GM18861 (cell line): ENCODE results near the gene CEBPA.

Source experiments
- ATAC-seq: cut with Tn5 transposase; IDR thresholded peaks from one replicate; pipeline ENCODE4 v1.9.1; 2021; ENCODE audit not compliant: unreplicated experiment

CEBPA gene

GRCh38 chr19:33273881-33274662, 28.3 kb downstream of the CEBPA start:
- no peak for ATAC-seq

DNA sequence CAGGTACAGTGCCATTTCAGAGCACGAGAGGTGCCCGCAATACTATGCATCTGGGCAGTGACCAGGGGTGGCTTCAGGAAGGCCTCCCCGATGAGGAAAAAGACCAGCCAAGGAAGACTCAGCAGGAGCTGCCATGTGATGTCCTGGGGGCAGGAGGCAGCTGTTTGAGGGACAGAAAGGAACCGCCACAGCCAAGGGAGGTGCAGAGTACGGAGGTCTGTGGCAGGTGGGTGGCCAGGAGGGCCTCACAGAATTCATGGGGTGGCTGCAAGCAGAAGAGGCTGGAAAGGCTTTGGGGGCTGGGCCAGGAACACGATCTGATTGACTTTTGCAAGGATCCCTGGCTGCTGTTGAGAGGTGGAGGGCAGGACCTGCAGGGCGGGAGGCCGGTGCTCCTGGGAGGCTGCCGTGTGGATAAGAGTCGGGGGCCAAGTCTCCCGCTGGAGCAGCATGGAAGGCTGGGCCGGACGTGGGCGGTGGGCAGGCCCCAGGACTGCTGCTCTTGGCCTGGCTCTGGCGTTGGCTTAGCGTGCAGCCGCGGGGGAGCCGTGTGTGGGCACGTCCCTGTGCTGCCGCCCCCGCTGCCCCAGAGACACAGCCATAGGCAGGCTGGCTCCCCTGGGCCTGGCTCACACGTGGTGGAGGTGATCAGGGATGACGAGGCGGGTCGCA, 29.1 kb downstream of the CEBPA start:
- ATAC-seq: no peak

DNA sequence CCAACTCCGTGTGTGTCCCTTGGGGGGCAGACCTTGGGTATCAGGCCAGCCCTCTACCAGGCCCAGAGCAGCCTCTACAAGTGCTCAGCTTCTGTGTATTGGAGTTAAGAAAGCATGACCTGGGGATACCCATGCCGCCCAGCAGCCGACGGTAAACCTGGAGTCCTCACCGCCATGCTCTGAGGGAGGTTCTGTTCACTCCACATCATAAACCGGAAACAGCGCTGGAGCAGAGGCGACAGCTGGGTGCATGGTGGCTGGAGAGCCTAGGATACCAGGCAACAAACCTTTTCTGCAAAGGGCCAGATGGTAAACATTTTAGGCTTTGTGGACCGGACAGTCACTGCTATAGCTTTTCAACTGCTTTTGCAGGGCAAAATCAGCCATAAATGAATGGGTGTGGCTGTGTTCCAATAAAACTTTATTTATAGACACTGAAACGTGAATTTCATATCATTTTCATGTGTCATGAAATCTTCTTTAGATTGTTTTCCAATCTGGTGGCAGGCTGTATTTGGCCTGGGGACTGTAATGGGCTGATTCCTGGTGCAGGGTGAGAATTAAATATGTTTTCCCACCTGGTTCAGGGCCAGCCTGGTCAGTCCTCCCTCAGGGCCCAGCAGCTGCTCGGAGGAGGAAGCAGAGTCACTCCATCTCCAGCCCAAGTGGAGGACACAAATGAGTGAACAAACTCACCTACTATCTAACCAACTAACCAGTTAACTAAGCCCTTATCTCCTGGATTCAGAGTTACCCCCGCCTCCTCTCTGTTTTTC, 30.9 kb downstream of the CEBPA start:
- no peak for ATAC-seq

DNA sequence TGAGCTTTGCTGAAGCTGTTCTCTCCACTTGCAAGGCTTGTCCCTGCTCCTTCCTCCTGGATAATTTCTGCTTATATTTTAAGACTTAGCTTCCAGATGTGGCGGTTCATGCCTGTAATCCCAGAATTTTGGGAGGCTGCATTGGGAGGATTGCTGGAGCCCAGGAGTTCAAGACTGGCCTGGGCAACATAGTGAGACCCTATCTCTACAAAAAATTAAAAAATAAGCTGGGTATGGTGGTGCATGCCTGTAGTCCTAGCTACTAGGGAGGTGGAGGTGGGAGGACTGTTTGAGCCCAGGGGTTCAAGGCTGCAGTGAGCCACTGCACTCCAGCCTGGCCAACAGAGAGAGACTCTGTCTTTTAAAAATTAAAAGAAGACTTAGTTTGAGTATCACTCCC, 31.6 kb downstream of the CEBPA start:
- ATAC-seq: no peak

DNA sequence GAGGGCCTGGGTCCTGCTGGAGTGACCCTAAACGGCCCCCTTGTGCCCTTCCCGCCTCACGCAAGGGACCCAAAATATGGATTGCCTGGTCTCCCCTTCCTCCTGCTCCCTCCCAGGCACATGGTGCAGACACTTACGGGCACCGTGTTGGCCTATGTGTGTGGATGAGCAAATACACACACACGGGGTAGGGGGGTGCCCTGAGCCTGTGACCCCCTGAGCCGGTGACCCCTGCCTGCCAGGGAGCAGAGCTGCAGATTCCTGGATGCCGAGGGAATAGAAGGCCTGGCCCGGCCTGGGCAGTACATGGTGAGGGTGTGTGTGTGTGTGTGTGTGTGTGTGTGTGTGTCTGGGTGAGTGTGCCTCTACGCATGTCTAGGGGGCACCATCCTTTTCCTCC, 33.3 kb downstream of the CEBPA start:
- no peak for ATAC-seq

DNA sequence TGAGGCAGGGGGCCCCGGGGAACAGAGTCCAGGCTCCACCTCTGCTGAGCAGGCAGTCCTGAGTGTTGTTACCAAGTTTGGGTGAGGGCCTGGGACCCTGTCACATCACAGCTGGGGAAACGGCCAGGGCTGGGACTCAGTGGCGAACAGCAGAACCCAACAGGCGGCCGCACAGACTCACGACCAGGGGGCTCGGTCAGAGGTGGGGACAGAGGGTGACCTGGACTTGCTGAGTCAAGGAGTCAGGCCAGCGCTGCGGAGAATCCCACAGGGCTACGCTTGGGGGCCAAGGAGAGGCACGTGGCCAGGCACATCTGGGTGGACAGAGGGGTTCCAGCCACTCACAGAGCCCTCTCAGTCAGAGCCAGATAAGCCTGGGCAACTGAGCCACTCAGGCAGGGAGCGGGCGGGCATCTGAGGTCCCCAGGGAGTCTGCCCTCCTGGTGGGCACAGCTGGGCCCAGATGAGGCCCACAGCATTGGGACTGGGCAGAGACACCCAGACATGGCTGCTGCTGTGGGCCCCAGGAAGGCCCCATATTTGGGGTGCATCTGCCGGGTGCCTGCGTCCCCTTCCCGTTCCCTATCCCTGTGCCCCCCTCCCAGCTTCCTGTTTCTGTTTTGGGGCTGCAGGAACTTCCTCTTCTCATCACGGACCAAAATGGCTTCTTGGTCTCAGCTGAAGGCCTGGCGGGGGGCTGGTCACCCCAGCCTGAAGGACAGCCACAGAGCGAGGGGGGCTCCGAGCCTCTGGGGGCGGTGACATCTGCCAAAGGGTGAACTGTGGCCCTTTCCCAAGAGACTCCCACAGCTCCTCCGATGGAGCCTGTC, 34.0 kb downstream of the CEBPA start:
- ATAC-seq: no peak

DNA sequence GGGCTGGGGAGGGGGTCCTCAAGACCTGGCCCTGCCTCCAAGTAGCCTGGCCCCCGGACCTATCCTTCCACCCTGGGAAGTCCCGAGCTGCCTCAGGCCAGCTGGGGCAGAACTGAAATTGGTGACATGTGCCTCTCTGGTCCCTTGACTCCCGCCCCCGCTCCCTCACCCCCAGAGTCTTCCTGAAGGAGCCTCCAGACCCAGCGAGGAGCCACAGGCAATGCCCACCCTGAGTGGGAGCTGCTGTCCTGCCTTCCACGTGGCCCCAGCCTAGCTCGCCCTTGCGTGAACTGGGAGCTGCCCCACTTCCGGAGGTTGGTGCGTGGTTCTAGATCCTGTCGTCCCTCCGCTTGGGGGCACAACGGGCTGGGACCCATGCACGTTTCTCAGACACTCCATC, 34.6 kb downstream of the CEBPA start:
- no peak for ATAC-seq

DNA sequence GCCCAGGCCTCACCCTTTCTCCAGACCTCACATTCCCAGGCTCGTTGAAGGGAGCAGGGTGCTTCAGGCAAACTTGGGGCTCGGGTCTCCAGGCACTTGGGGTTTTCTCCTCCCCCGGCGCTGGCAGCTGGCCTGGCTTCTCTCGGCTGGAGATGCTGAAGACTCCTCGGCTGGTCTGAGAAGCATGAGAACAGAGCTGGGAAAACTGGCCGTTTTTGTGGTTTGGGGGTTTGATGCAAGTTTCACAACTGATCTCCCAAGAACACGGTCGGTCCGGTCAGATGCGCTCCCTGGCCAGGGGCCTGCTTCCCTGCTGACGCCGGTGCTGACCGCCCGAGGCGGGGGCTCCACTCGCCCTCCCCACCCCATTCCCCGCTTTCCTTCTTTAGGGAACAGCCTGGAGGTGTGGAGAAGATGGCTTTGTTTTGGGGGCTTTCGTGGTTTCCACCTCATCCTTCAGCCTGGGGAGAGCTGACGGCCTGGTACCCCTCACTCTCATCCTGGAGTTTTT, 35.3 kb downstream of the CEBPA start:
- ATAC-seq: no peak

- ATAC-seq: no peak
Measured at GRCh38 chr19:33264881-33265445, 37.4 kb downstream of the CEBPA start.

DNA sequence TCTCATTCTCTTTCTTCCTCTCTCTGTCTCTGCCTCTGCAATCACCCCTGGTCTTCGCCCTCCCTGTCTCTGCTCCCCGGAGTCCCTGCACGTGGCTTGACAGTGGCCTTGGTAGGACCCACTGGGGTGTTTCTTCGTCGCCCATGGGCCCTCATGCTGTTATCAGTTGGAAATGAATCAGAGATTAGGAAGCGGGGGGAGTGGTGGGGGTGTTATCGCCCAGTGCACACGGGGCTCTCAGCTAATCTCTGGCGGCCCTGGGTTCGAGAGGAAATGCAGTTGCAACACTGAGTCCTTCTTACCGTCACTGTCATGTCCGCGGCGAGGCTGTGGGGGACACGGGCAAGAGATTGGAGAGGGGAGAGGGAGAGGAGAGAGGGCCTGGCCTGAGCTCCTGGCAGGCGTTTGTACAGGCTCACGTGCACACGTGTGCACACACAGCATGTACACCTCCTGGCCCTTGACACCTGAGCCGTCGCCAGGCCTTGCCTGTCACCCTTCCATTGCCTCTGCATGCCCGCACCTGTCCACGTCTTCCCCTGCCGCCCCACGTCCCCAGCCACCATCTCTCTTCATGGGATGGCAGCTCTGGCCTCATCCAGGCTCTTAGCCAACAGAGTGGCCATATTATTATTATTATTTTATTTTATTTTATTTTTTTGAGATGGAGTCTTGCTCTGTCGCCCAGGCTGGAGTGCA, 38.9 kb downstream of the CEBPA start:
- ATAC-seq: no peak

DNA sequence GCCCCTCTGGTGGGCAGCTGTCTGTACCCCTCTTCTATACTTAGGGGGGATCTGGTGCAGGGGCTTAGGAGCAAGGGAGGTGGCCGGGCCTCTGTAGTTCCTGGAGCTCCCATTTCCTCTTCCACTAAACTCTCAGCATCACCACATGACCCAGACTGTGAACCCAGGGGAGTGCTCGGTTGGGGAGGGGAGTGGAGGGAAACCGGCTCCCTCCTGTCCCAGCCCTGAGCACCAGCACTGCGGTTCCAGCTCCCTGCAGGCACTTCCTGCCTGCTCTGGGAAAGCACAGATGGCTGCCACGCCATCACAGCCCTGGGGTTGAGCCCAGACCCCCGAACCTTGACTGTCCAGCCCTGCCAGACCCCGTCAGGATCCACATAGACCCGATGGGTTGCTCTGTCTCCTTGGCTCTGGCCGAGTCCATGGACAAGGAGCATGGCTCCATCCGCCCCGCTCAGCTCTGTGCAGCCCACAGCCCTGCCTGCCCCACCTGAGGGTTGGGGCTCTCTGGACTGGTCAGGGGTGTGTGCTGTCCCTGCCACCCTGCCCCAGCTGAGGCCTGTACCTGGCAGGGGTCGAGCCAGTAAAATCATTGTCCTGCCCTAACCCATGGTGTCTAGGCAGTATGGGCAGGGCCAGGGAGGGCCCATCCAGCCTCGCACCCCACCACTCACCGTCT, 40.7 kb downstream of the CEBPA start:
- no peak for ATAC-seq

GRCh38 chr19:33260628-33261418, 41.5 kb downstream of the CEBPA start:
- no peak for ATAC-seq

GRCh38 chr19:33259539-33259938, 42.8 kb downstream of the CEBPA start:
- ATAC-seq: no peak

- no peak for ATAC-seq
Measured at GRCh38 chr19:33257828-33258227, 44.5 kb downstream of the CEBPA start.

GRCh38 chr19:33256261-33256660, 46.1 kb downstream of the CEBPA start:
- ATAC-seq: no peak

- ATAC-seq: no peak
Measured at GRCh38 chr19:33255781-33256180, 46.6 kb downstream of the CEBPA start.

GRCh38 chr19:33254245-33254824, 48.0 kb downstream of the CEBPA start:
- ATAC-seq: no peak

- no peak for ATAC-seq
Measured at GRCh38 chr19:33252971-33253370, 49.4 kb downstream of the CEBPA start.
